ENCODE data around the gene XPO4. TPM values are rescaled to one million over a fixed set of nuclear protein-coding genes. Genes with fewer than 3 reads are reported as not detected.

XPO4 gene
- total RNA-seq, 1 experiment from 2014 or later, result 34.9 TPM

DNA sequence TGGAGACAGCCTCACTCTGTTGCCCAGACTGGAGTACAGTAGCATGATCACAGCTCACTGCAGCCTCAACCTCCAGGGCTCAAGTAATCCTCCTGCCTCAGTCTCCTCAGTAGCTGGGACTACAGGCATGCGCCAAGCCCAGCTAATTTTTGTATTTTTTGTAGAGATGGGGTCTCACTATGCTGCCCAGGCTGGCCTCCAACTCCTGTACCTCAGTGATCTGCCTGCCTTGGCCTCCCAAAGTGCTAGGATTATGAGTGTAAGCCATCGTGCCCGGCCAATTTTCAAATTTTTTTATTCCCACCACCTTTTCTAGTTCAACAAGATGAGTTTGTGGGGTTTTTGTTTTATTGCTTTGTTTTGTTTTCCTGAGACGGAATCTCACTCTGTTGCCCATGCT, 31.7 kb downstream of the XPO4 start:
- Mint-ChIP-seq H3K4me1 (peaks cover 30% of the 10 kb centered on the region), H3K27ac (no peak overlapping the region), H3K27me3 (ENCODE audit: low read depth) (no peaks in the 10 kb centered on the region), H3K4me3 (no peak overlapping the region), H3K36me3 (no peaks in the 10 kb centered on the region), H3K9me3 (no peaks in the 10 kb centered on the region)
- ChIA-PET CTCF (no interaction called here), POLR2A (no interaction called here)
- DNase-seq (ENCODE audit: low spot score), result no peak
- ATAC-seq, result no peak
- peak; percentile 50; the same call in 1 of the 2 replicates for TF ChIP-seq ZNF121 (CRISPR knock-in tag; IDR thresholded peaks at IDR 0.05)
- TF ChIP-seq FOXK1 (CRISPR knock-in tag; IDR thresholded peaks at IDR 0.05), result no peak

DNA sequence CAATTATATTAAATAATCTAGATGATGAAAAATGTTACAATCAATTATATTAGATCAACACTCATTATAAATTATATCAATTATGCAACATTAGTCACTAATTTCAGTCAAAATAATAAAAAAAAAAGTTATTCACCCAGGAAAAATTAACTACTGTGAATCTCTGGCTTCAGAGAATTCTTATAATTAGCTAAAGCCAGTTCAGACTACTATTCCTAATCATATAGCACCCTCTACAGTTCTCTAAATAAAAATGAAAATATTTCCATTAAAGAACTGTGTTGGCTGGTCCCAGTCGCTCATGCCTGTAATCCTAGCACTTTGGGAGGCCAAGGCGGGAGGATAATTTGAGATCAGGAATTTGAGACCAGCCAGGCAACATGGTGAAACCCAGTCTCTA, 33.0 kb downstream of the XPO4 start:
- no peak overlapping the region for H3K27ac Mint-ChIP-seq
- no peaks in the 10 kb centered on the region for H3K27me3 Mint-ChIP-seq (ENCODE audit: low read depth)
- H3K4me1 Mint-ChIP-seq, result peaks cover 25% of the 10 kb centered on the region
- DNase-seq (ENCODE audit: low spot score) (no peak), ATAC-seq (no peak)
- no peaks in the 10 kb centered on the region for H3K36me3 Mint-ChIP-seq
- POLR2A ChIA-PET, result no interaction called here
- TF ChIP-seq SMAD4 (CRISPR knock-in tag; IDR thresholded peaks at IDR 0.05), result no peak
- no peak for TF ChIP-seq FOXK1 (CRISPR knock-in tag; IDR thresholded peaks at IDR 0.05)
- TF ChIP-seq, protein P1, sequence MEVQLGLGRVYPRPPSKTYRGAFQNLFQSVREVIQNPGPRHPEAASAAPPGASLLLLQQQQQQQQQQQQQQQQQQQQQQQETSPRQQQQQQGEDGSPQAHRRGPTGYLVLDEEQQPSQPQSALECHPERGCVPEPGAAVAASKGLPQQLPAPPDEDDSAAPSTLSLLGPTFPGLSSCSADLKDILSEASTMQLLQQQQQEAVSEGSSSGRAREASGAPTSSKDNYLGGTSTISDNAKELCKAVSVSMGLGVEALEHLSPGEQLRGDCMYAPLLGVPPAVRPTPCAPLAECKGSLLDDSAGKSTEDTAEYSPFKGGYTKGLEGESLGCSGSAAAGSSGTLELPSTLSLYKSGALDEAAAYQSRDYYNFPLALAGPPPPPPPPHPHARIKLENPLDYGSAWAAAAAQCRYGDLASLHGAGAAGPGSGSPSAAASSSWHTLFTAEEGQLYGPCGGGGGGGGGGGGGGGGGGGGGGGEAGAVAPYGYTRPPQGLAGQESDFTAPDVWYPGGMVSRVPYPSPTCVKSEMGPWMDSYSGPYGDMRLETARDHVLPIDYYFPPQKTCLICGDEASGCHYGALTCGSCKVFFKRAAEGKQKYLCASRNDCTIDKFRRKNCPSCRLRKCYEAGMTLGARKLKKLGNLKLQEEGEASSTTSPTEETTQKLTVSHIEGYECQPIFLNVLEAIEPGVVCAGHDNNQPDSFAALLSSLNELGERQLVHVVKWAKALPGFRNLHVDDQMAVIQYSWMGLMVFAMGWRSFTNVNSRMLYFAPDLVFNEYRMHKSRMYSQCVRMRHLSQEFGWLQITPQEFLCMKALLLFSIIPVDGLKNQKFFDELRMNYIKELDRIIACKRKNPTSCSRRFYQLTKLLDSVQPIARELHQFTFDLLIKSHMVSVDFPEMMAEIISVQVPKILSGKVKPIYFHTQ (CRISPR knock-in tag; IDR thresholded peaks at IDR 0.05), result no peak
- no peak for TF ChIP-seq ZNF219 (CRISPR knock-in tag; IDR thresholded peaks at IDR 0.05; ENCODE audit: borderline replicate concordance)
- TF ChIP-seq SOX15 (CRISPR knock-in tag; IDR thresholded peaks at IDR 0.05), result no peak
- H3K9me3 Mint-ChIP-seq, result no peaks in the 10 kb centered on the region
- CTCF ChIA-PET, result interaction anchor here (0.5 kb wide), 1 partner anchor 249 kb away, joined by 6 read pairs; no protein-coding TSS in a partner anchor
- no peak overlapping the region for H3K4me3 Mint-ChIP-seq

DNA sequence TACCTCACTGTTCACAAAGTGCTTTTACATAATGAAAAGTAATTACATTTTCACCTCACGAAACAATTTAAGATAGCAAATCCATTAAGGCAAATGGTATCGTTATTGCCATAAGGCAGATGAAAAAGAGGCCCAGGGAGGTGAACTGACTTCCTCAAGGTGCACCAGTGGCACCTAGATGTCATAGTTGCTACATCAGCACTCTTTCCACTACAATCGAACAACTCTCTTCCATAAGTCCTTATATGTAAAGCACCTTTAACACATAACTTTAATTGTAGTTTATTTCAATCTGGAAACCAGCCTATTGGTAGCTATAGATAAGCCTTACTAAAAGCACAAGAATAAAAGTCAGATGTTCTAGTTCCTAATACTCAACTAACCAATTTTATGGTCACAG, 35.1 kb downstream of the XPO4 start:
- Mint-ChIP-seq H3K4me3 (no peak overlapping the region), H3K9me3 (no peaks in the 10 kb centered on the region), H3K27ac (0 out of 2 replicates have a peak overlapping the region, but pooled peaks have one; percentile 23), H3K4me1 (peaks cover 9% of the 10 kb centered on the region; the same call in 1 of the 2 replicates), H3K27me3 (ENCODE audit: low read depth) (no peaks in the 10 kb centered on the region), H3K36me3 (peaks cover 3% of the 10 kb centered on the region; the same call in 1 of the 2 replicates)
- DNase-seq (ENCODE audit: low spot score) (no peak), ATAC-seq (no peak)
- ChIA-PET POLR2A (no interaction called here), CTCF (no interaction called here)
- TF ChIP-seq JAZF1 (CRISPR knock-in tag; IDR thresholded peaks at IDR 0.05) (no peak), NR3C1 (CRISPR knock-in tag; conservative IDR thresholded peaks at IDR 0.05; ENCODE audit: low read depth) (no peak), ELF4 (CRISPR knock-in tag; IDR thresholded peaks at IDR 0.05; ENCODE audit: low read depth) (no peak), TEAD4 (CRISPR knock-in tag; IDR thresholded peaks at IDR 0.05) (no peak), ETV6 (CRISPR knock-in tag; IDR thresholded peaks at IDR 0.05) (no peak), SMAD4 (CRISPR knock-in tag; IDR thresholded peaks at IDR 0.05) (no peak), CREM (CRISPR knock-in tag; IDR thresholded peaks at IDR 0.05) (no peak), FOXJ3 (CRISPR knock-in tag; IDR thresholded peaks at IDR 0.05; ENCODE audit: borderline replicate concordance) (no peak), KAT7 (CRISPR knock-in tag; IDR thresholded peaks at IDR 0.05; ENCODE audit: borderline replicate concordance) (no peak), NR1H2 (CRISPR knock-in tag; IDR thresholded peaks at IDR 0.05) (no peak), ATF1 (CRISPR knock-in tag; IDR thresholded peaks at IDR 0.05) (no peak), ZNF219 (CRISPR knock-in tag; IDR thresholded peaks at IDR 0.05; ENCODE audit: borderline replicate concordance) (no peak), TCF7 (CRISPR knock-in tag; IDR thresholded peaks at IDR 0.05; ENCODE audit: low read depth) (no peak)
- TF ChIP-seq, protein P2, sequence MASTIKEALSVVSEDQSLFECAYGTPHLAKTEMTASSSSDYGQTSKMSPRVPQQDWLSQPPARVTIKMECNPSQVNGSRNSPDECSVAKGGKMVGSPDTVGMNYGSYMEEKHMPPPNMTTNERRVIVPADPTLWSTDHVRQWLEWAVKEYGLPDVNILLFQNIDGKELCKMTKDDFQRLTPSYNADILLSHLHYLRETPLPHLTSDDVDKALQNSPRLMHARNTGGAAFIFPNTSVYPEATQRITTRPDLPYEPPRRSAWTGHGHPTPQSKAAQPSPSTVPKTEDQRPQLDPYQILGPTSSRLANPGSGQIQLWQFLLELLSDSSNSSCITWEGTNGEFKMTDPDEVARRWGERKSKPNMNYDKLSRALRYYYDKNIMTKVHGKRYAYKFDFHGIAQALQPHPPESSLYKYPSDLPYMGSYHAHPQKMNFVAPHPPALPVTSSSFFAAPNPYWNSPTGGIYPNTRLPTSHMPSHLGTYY (CRISPR knock-in tag; IDR thresholded peaks at IDR 0.05), result no peak
- TF ChIP-seq, protein P3, sequence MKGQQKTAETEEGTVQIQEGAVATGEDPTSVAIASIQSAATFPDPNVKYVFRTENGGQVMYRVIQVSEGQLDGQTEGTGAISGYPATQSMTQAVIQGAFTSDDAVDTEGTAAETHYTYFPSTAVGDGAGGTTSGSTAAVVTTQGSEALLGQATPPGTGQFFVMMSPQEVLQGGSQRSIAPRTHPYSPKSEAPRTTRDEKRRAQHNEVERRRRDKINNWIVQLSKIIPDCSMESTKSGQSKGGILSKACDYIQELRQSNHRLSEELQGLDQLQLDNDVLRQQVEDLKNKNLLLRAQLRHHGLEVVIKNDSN (CRISPR knock-in tag; IDR thresholded peaks at IDR 0.05), result no peak
- TF ChIP-seq, protein P4, sequence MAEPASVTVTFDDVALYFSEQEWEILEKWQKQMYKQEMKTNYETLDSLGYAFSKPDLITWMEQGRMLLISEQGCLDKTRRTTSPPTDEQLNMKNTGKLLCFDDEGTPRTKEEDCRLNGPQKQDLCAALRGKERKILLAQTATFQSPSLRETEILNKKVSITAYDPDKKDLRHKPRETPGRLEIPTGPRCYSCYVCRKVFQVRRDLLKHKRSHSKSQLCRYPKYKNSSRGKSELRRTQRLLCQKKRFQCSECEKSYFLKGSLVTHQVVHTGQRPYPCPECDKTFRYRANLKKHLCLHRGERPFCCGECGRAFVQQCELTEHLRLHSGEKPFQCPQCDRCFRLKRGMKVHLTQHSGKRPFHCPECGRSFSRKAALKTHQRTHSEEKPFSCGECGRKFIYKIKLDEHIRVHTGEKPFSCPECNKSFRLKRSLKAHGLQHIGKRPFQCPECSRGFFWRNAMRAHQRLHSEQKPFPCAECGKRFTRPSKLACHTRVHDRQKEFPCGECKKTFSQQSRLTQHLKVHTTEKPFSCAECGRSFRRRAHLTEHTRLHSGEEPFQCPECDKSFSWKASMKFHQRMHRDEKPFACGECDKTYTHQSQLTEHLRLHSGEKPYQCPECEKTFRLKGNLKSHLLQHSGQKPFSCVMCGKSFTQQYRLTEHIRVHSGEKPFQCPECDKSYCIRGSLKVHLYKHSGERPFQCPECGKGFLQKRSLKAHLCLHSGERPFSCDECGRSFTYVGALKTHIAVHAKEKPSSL (CRISPR knock-in tag; conservative IDR thresholded peaks at IDR 0.05), result no peak
- TF ChIP-seq, protein P5, sequence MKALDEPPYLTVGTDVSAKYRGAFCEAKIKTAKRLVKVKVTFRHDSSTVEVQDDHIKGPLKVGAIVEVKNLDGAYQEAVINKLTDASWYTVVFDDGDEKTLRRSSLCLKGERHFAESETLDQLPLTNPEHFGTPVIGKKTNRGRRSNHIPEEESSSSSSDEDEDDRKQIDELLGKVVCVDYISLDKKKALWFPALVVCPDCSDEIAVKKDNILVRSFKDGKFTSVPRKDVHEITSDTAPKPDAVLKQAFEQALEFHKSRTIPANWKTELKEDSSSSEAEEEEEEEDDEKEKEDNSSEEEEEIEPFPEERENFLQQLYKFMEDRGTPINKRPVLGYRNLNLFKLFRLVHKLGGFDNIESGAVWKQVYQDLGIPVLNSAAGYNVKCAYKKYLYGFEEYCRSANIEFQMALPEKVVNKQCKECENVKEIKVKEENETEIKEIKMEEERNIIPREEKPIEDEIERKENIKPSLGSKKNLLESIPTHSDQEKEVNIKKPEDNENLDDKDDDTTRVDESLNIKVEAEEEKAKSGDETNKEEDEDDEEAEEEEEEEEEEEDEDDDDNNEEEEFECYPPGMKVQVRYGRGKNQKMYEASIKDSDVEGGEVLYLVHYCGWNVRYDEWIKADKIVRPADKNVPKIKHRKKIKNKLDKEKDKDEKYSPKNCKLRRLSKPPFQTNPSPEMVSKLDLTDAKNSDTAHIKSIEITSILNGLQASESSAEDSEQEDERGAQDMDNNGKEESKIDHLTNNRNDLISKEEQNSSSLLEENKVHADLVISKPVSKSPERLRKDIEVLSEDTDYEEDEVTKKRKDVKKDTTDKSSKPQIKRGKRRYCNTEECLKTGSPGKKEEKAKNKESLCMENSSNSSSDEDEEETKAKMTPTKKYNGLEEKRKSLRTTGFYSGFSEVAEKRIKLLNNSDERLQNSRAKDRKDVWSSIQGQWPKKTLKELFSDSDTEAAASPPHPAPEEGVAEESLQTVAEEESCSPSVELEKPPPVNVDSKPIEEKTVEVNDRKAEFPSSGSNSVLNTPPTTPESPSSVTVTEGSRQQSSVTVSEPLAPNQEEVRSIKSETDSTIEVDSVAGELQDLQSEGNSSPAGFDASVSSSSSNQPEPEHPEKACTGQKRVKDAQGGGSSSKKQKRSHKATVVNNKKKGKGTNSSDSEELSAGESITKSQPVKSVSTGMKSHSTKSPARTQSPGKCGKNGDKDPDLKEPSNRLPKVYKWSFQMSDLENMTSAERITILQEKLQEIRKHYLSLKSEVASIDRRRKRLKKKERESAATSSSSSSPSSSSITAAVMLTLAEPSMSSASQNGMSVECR (CRISPR knock-in tag; IDR thresholded peaks at IDR 0.05; ENCODE audit: borderline replicate concordance), result no peak
- TF ChIP-seq, protein P6, sequence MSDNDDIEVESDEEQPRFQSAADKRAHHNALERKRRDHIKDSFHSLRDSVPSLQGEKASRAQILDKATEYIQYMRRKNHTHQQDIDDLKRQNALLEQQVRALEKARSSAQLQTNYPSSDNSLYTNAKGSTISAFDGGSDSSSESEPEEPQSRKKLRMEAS (CRISPR knock-in tag; IDR thresholded peaks at IDR 0.05), result no peak

Data from WTC11 (cell line).